Measurements from ENCODE around the gene HSD17B10. TPM values are rescaled to one million over a fixed set of nuclear protein-coding genes. Genes with fewer than 3 reads are reported as not detected.

HSD17B10 gene
- total RNA-seq, 4 donors from 2014 or later, result 46.6 to 106 (median 93.6) TPM

GRCh38 chrX:53441531-53442321 lies 7.6 kb upstream of the HSD17B10 start:
- Histone ChIP-seq H3K4me1 (peaks cover 16% of the 10 kb centered on the region), H3K27ac (peak overlapping the region; percentile 89), H3K4me3 (peak overlapping the region; percentile 44), H3K27me3 (no peaks in the 10 kb centered on the region), H3K36me3 (no peaks in the 10 kb centered on the region), H3K9me3 (no peaks in the 10 kb centered on the region)
- TF ChIP-seq CTCF (IDR thresholded peaks at IDR 0.05) (no peak), EP300 (IDR thresholded peaks at IDR 0.05) (no peak), POLR2AphosphoS5 (IDR thresholded peaks at IDR 0.05) (no peak)
- peak; percentile 82 for DNase-seq (ENCODE audit: low spot score in 2 of 2)
- WGBS, result 31% methylated on average over 28 of the region's 44 CpGs

- Histone ChIP-seq H3K4me1 (peaks cover 16% of the 10 kb centered on the region), H3K36me3 (no peaks in the 10 kb centered on the region), H3K27me3 (no peaks in the 10 kb centered on the region), H3K27ac (peak overlapping the region; percentile 89), H3K9me3 (no peaks in the 10 kb centered on the region), H3K4me3 (peak overlapping the region; percentile 44)
- peak; percentile 89 to 92 for DNase-seq (ENCODE audit: low spot score in 2 of 2)
- WGBS, result 10% methylated on average over 38 of the region's 39 CpGs
- TF ChIP-seq CTCF (IDR thresholded peaks at IDR 0.05) (no peak), POLR2A (IDR thresholded peaks at IDR 0.05) (no peak), EP300 (IDR thresholded peaks at IDR 0.05) (no peak), POLR2AphosphoS5 (IDR thresholded peaks at IDR 0.05) (peak in 2 of 3 donors; percentile 71 to 76)
Measured at GRCh38 chrX:53440621-53441517, 6.7 kb upstream of the HSD17B10 start.

- Histone ChIP-seq H3K4me1 (peaks cover 16% of the 10 kb centered on the region), H3K4me3 (peak overlapping the region; percentile 44), H3K36me3 (no peaks in the 10 kb centered on the region), H3K9me3 (no peaks in the 10 kb centered on the region), H3K27ac (peak overlapping the region; percentile 89), H3K27me3 (no peaks in the 10 kb centered on the region)
- TF ChIP-seq CTCF (IDR thresholded peaks at IDR 0.05), result no peak
- TF ChIP-seq POLR2AphosphoS5 (IDR thresholded peaks at IDR 0.05), result no peak
- no peak for TF ChIP-seq EP300 (IDR thresholded peaks at IDR 0.05)
- TF ChIP-seq POLR2A (IDR thresholded peaks at IDR 0.05), result no peak
- WGBS, result 65% methylated on average over 5 of the region's 5 CpGs
- no peak for DNase-seq (ENCODE audit: low spot score in 2 of 2)
Measured at GRCh38 chrX:53440101-53440500, 5.9 kb upstream of the HSD17B10 start.

- Histone ChIP-seq H3K36me3 (no peaks in the 10 kb centered on the region), H3K4me3 (no peak overlapping the region), H3K4me1 (peaks cover 19% of the 10 kb centered on the region), H3K9me3 (no peaks in the 10 kb centered on the region), H3K27ac (no peak overlapping the region), H3K27me3 (no peaks in the 10 kb centered on the region)
- WGBS, result 47% methylated on average over 1 of the region's 1 CpG
- no peak for DNase-seq (ENCODE audit: low spot score in 2 of 2)
- TF ChIP-seq EP300 (IDR thresholded peaks at IDR 0.05) (no peak), CTCF (IDR thresholded peaks at IDR 0.05) (no peak), POLR2A (IDR thresholded peaks at IDR 0.05) (no peak), POLR2AphosphoS5 (IDR thresholded peaks at IDR 0.05) (no peak)
Measured at GRCh38 chrX:53438832-53439230, 4.7 kb upstream of the HSD17B10 start.
